ENCODE results near the gene TLN1.
A peak's percentile ranks its signal among the peaks of the same experiment; 100 is the strongest.

Gene TLN1

DNA sequence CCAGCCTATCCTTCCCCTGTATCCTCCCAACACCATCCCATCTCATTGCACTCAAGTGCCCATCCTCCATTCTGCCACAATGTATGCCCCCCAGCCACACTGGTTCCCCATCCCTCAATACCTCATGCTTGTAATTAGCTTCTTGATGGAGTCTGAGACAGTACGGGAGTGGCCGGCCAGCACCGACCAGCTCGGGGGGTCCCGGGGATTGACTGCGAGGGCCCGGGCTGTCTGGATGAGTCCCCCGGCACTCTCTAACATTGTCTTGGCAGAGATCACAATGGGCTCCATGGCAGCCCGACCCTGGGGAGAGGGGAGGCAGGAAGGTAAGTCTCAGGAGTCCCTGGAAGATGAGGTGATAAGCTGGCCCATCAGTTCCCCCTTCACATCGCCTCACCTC is 25.0 kb downstream of the TLN1 start:
- no peak for DNase-seq (ENCODE audit: low read depth)

DNA sequence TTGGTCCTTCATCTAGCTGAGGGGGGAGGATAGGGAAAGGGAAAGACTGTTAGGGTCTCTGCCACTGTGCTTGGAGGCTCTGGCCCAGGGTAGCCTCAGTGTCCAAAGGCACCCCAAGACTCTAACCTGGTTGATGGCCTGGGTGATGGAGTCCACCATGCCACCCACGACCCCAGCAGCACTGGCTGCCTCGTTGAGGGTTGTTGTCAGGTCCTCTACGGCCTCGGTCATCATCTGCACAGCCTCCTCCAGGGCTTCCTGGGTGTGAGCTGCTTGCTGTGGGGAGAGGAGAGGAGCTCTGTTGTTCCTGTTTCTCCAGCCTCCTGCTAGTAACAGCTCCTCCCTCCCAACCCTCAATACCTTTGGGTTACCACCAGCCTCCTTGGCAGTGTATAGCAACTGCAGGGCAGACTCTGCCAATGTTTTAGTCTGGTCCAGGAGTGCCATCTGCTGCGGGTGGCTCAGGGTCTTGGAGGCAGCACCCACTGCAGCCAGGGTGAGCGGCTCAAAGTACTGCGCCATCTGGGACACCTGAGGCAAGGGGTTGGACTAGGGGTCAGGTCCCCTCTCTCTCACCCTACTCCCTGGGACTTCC is 26.1 kb downstream of the TLN1 start:
- DNase-seq (ENCODE audit: low read depth), result no peak

DNA sequence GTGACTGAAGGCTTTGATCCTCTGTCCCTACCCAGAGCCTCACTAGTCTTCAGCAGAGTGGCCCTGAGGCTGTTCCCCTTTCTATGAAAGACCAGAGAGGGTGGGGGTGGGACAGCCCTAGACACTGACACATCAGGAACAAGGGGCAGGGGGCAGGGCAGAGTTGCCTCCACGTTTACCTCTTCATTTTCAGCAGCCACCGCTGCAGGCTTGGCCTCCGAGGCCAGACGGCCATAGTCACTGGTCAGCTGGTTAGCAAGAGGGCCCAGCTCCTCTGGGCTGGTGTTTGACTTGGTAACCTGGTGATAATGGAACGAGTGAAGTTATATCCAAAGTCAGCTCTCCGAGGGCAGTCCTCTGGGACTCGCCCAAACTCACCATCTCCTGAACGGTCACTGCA is 26.6 kb downstream of the TLN1 start:
- DNase-seq (ENCODE audit: low read depth), result no peak

DNA sequence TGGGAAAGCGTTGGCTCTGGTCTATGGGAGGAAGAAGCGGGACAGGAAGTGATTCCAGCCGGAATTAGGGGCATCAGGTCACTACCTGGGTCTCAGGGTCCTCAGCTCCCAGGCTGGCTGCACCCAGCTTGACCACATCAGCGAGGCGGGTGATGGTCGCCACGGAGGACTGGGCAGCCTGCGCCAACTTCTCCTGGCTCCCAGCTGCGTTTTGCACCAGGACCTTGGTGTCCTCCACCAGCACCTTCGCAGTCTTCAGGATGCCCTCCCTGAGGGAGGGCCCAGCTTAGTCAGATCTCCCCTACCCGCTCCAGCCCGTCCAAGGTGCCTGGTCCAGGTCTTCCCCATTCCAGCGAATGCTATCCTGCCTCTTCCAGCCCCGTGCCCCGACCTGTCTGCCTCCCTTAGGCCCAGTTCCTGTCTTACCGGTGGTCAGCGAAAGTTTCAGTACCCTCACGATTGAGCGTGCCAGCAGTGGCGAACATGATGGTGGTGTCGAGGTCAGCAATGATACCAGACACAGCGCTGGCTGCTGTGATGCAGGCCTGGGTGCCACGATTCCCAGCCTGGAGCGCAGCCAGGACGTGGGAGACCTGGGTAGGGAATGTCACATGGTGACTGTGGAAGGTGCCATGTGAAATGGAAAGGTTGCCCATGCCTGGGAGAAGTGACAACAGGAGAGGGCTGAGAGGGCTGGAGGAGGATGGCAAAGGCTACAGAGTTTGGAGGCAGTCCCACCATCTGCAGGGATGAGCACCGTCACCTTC is 27.9 kb downstream of the TLN1 start:
- no peak for DNase-seq (ENCODE audit: low read depth)

DNA sequence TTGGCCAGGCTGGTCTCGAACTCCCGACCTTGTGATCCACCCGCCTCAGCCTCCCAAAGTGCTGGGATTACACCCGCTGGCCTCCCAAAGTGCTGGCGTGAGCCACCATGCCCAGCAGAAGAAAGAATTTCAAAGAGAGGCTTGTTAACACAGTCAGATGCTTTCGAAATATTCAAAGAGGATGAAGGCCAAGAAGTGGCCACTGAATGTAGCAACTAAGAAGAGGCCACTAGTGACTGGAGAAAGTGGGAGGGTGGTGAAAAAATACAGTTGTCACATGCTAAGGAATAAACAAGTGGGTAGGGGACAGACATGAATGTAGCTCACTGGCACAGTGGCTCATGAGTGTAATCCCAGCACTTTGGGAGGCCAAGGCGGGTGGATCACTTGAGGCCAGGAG is 29.3 kb downstream of the TLN1 start:
- no peak for DNase-seq (ENCODE audit: low read depth)

DNA sequence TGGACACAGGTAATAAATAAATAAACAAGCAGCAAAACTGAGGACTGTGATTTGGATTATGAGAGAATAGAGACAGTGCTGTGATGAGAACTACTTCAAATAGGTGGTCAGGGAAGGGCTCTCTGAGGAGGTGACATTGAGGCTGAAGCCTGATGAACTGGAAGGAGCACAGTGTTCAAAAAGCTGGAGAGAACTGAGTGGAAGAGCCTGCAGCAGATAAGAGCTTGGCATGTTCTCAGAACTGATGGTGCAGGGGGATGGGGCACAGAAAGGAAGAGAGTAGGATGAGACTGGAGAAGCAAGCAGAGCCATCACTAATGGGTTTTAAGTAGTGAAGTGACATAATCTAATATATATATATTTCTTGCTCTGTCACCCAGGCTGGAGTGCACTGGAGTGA is 31.1 kb downstream of the TLN1 start:
- no peak for DNase-seq (ENCODE audit: low read depth)

DNA sequence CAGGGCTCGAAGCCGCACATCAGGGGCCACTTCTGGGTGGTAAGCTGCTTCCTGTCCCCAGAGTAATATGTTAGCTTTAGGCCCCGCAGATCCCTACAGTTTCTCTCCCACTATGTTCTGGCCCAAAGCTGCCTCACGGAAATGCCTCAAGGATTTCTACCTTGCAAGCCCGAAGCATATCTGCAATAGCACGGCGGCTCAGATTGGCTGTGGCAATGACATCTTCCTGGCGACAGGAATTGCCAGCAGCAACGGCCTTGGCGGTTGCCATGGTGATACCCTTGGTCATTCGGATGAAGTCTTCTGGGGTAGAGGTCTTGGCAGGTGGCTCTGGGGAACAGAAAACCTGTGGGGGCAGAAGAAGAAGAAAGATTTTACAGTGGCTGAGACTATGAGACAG is 32.0 kb downstream of the TLN1 start:
- DNase-seq (ENCODE audit: low read depth), result no peak

DNA sequence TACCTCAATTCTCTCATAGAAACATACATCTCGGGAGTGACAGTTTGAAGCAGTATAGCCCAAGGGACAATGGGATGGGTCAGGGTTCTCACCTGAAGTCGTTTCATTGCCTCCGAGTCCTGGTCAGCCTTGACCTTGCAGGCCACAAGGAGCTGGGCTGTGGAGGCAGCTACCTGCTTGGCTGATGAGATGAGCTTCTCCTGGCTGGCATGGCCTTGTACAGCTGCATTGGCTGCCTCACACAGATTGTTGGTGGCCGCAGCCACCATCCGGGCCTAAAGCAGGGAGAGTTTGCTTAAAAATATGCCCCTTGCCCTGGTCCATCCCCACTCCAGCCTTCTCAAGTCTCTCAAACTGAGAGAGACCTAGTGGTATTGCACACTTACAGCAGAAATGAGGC is 33.8 kb downstream of the TLN1 start:
- DNase-seq (ENCODE audit: low read depth), result no peak

DNA sequence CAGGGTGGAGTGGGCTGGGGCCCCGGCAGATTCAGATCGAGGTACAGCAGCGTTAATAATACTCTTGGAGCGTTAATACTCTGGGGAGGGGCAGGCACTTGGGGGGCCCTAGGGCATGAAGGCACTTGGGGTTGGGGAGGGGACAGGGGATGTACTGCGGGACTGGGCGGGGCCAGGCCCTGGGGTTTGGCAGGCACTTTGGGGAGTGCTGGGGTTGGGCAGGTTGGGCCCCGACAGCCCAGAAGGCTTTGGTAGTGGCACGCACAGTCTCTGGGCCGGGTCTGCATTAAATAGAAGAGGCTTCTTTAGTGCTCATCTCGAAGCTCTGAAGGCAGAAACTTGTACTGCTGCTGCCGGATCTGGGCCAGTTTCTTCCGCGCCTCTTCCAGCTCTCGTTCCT is 34.5 kb downstream of the TLN1 start:
- DNase-seq (ENCODE audit: low read depth), result no peak

DNA sequence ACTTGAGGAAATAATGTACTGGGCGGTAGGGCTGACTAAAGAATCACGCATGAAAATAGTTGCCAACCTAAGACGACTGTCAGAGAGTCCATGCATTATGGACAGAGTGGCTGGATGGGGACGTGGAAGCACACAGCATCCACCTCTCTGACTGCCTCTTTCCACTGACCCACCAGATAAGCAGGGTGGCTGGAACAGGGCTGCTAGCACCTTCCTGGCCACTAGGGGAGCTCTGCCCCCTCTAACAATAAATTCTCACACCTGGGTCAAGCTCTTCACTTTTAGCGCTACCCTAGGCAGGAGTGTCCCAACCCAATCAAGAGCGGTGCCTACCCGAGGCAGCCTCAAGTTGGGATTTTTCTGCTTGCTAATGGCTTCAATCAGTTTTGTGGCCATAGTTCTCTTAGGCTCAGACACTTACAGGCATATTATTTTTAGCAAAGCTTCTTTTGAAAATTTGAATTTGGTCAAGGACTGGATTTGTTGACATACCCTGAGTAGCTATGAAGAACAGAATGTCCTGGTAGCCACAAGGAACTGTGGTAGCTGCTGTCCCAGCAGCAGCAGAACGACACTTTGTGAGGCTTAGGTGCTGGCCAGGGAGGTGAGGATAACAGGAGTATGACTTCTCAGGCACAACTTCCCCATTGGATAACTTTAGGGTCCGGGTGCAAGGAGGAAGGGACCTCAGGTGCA is 35.3 kb downstream of the TLN1 start:
- peak; percentile 40 for DNase-seq (ENCODE audit: low read depth)

DNA sequence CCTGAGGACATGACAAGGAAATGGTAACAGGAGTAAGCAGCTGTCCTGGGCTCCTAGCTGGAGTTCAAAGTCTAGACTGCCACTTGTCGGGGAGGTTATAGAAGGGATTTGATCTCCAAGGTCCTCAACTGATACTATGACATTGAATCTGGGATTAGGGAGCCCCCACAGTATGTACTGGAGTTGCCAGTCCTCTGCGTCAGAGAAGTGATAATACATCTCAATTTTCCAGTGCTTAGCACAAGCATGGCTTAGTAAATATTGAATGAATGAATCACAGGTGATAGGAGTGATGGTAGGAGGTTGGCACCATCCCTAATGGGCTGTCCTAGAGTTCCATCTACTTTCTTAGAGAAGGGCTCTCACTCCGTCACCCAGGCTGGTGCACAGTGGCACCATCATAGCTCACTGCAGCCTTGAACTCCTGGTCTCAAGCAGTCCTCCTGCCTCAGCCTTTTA is 36.0 kb downstream of the TLN1 start:
- no peak for DNase-seq (ENCODE audit: low read depth)

DNA sequence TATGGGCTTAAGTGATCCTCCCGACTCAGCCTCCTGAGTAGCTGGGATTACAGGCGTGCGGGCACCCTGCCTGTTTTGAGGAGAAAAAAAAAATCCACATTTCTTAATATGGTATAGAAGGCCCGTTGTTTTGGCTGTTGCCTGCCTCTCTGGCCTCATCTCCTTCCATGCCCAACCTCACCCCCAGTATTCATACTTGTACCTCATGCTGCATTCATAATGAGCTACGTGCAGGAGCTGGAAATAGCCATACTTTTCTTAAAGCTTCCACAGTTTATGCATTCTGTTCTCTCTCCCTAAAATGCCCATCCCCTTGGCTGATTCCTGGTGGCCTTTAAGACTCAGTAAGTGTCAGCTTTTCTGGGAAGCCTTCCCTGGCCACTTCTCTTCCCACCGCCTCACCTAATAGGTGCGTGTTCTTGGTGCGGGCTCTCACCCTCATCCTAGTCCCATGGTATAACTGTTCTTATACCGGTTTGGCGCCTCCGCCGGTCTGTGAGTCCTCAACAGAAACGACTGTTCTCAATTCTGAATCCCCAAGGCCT is 40.2 kb downstream of the TLN1 start:
- DNase-seq (ENCODE audit: low read depth), result no peak

DNA sequence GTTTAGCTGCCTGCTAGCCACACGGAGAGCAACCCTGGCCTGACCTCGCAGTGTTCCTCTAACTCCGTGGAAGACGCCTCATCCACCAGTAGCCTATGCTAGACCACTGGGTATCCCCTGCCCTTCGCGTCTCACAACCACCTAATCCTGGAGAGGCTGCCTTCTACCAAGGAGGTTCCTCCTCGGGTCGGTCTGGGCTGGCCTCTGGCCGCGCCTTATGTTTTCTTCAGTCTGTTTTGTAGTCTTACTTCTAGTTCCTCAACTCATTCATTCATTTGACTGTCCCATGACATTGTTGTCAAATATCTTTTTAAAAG is 40.7 kb downstream of the TLN1 start:
- DNase-seq (ENCODE audit: low read depth), result no peak

DNA sequence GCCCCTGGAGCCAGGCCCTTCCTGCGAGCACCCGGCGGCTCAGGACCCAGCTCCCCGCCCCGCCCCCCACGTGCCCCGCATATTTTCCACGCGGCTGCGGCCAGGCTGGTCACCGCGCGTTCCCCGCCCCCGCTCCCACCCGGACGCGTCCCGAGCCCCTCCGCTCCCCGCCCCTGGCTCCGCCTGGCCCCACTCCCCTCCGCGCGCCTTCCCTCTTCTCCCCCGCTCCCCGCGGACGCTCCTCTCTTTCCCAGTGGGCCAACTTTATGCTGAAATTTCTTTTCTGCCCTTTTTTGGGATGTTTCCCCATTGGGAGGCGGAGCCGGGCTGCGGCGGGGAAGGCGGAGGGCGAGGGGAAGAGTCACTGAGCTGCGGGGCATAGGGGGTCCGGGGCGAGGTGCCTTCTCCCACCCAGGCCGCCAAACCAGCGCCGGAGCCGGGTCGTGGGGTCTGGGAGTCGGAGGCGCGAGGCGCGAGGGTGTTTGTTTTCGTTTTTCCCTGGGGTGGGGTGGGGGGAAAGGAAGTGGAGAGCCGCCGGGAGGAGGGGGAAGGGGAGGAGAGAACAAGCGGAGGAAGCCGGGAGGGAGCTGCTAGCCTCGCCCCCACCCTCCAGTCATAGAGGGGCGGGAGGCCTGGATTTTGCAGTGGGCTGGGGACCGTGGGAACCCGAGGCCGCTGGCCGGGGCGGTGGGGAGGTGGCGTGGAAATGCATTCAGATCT is 41.2 kb downstream of the TLN1 start:
- DNase-seq (ENCODE audit: low read depth), result no peak

DNA sequence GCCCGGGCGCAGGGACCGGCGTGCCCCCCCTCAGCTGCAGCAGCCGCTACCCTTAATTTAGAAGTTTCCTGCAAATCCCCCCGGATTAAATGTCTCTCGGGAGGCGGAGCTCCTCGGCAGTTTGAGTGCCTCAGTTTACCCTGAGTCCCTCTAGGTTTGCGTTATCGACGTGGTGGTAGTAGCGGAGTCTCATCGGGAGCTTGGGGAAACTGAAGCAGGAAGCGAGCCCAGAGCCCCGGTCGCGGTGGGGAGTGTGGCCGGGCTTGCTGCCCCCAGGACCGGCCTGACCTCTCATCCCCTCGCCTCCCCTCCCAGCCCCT is 41.7 kb downstream of the TLN1 start:
- DNase-seq (ENCODE audit: low read depth), result no peak

DNA sequence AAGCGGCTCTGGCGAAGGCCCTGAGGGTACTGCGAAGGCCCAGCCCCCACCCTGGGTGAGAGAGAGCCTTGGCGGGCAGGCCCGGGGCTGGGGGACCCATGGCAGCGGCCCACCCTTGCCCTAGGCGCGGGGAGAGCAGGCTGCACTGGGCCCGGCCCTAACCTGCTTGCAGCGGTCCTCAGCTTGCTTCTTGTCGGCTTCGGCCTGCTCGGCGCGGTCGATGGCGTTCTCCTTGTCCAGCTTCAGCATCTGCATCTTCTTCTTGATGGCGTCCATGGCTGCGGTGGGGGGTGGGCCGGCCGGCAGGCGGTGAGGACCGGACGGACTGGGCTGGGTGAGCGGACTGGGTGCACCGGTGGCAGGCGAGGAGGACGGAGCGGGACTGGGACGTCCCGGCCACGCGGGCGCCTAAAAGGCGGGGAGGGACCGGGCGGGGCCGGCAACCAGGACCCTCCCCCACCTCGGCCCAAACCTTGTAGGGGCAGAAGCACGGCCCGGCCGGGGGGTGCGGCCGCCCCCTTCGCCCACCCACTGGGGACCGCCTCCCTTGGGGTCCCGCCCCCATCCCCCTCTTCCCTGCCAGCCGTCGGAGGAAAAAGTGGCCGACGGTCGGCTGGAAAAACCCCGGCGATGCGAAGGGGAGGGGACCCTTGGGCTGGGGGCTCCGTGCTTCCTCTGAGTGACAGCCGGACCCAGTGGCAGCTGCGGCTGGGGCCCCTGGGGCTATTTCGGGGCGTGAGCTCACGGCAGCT is 42.3 kb downstream of the TLN1 start, which contains the start of gene TPM2:
Gene TPM2 (minus strand): TSS at position 384 of the 752 bp plus-strand sequence. CDS start 108 bp downstream, at position 276.
- DNase-seq (ENCODE audit: low read depth), result no peak

DNA sequence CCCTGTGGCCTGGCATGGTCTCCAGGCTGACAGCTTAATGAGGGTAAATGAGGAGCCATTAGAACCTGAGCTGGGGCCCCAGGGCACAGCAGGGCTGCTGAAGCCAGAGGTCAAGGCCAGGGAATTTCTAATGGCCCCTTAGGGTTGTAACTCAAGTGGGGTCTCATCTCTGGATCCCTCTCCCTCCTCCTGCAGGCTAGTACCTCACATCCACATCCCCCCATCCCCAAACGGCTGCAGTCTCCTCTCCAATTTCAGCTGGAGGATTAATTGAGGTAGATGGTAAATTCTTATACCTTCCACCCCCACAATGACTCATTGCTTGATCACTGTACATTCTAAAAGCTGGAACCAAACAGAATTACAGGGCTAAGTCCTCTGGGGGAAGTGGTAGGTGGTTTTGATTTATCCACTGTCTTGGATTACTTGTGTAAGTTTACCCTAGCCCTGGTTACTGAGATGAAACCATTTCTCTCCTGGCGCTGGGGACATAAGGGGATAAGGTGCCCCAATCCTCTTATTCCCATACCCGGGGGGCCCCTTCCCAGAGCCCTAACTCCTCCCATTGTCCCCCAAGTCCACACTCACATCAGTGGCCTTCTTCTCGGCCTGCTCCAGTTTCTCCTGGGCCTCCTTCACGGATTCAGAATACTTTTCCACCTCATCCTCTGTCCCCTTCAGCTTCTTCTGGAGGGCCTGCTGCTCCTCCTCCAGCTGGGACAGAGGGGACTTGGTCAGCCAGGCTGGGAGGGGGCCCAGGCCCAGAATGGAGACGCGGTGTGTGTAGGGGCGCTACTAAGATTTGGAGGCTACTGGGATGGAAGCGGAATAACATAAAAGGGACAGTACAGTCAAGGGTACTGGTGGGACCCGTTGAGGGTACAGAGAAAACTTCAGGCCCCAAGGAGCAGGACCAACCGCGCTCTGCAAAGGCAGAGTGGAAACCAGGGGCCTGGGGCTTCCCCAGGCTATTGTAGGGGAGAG is 43.1 kb downstream of the TLN1 start:
- no peak for DNase-seq (ENCODE audit: low read depth)

DNA sequence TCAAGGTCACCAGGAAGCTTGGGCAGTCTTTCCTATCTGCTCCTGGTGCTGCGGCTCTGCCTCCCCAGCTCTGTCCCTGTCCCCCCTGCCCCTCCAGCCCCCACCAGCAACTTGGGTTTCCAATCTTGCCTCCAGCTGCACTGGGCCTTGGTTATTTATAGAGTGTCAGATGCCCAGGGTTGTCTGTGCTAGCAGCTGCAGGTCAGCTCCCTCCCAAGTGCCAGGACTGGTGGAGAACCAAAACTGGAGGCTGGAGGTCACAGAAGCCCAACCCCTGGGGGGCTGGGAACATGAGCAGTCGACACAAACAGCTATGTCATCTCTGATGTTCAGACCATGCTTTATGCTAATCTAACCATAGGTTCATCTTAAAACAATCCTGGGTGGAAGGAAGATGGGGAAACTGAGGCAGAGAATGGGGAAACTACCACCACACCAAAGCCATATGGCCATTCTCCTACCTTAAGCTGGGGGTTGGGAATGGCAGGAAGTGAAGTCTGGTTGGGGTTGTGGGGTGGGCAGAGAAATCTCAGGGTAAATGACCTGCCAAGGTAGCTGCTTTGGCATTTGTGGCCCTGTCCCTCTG is 43.9 kb downstream of the TLN1 start:
- DNase-seq (ENCODE audit: low read depth), result no peak

DNA sequence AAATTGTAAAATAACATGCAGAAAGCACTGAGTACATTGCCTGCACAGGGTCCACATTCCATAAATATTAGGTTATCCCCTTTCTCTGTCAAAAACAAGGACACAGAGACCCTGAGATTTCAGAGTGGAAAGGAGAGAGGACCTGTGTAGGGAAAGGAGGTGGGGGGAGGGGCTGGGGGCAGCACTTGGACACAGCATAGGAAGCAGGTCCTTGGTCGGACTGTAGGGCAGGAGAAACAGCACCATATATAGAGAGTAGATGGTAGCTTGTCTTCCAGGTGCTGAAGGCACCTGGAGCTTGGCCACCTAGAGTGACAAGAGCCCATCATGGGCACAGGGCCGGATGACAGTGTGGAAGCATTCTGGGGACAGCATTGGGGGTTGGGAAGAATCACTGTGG is 44.7 kb downstream of the TLN1 start:
- DNase-seq (ENCODE audit: low read depth), result no peak

All from activated T-cell treated with anti-CD3 and anti-CD28 coated beads for 24 hours (primary cell).